K562 (cell line): ENCODE results near the gene ENPP6.

Experiments used
- BHLHE40 ChIP-seq: IDR thresholded peaks from 2 replicates; pipeline ENCODE4 v1.6.1; 2011; ENCODE audit warnings: low read length, improper control_type of control experiment
- BRF1 ChIP-seq: IDR thresholded peaks from 3 replicates; pipeline ENCODE4 v1.6.1; 2011; ENCODE audit warnings: borderline replicate concordance, mild to moderate bottlenecking; ENCODE audit not compliant: insufficient read length; ENCODE audit errors: extremely low read depth
- CBX8 ChIP-seq: fragments of 200-600 bp; sonication (generic); IDR thresholded peaks from 2 replicates; pipeline ENCODE4 v1.6.1; 2012; ENCODE audit warnings: borderline replicate concordance, mixed run types, low read depth, mild to moderate bottlenecking, moderate library complexity, mixed read lengths, low read length, control low read depth, inconsistent platforms; ENCODE audit not compliant: poor library complexity, severe bottlenecking; ENCODE audit errors: extremely low read depth
- E2F4 ChIP-seq: sonication (generic); formaldehyde crosslinking; IDR thresholded peaks from 2 replicates; pipeline ENCODE4 v1.8.0; 2022; ENCODE audit warnings: mild to moderate bottlenecking, low read depth, missing genetic modification reagents
- EP300 ChIP-seq: IDR thresholded peaks from 2 replicates; pipeline ENCODE4 v1.6.1; 2012; ENCODE audit warnings: low read length, improper control_type of control experiment
- POLR2A ChIP-seq: fragments of 450-650 bp; conservative IDR thresholded peaks from 2 replicates; pipeline ENCODE4 v1.6.1; 2016
- RAD21 ChIP-seq, 2 experiments: fragments of 250-450 bp in 1 of 2; fragments of 450-650 bp in 1 of 2; sonication (Bioruptor Pico) in 1 of 2; formaldehyde crosslinking in 1 of 2; IDR thresholded peaks in 1 of 2; conservative IDR thresholded peaks in 1 of 2; 2 replicates each; pipeline versions ENCODE4 v1.4.0 to v1.8.0; 2020 to 2022; ENCODE audit warnings: mild to moderate bottlenecking in 2 of 2, moderate library complexity in 1 of 2
- YBX1 ChIP-seq: fragments of 450-650 bp; IDR thresholded peaks from 2 replicates; pipeline ENCODE4 v1.7.1; 2016; ENCODE audit warnings: mild to moderate bottlenecking
- ZC3H11A ChIP-seq: IDR thresholded peaks from 2 replicates; pipeline ENCODE4 v1.6.1; 2012; ENCODE audit warnings: low read depth, low read length, improper control_type of control experiment
- ZNF184 ChIP-seq: sonication (generic); formaldehyde crosslinking; IDR thresholded peaks from 2 replicates; pipeline ENCODE4 v1.5.0; 2020; ENCODE audit warnings: missing genetic modification reagents
- ZNF766 ChIP-seq: fragments of 200-800 bp; sonication (Bioruptor generic); conservative IDR thresholded peaks from 2 replicates; pipeline ENCODE4 v1.6.1; 2016; ENCODE audit warnings: missing genetic modification characterization, missing compliant biosample characterization

GRCh38 chr4:184259866-184260265 lies 42.2 kb upstream of the ENPP6 start:
- TF ChIP-seq ZNF766 (CRISPR knock-in tag) = no peak
- TF ChIP-seq YBX1 = no peak
- TF ChIP-seq POLR2A = no peak
- TF ChIP-seq CBX8 = no peak
- no peak for TF ChIP-seq BHLHE40
- no peak for TF ChIP-seq ZC3H11A
- TF ChIP-seq E2F4 = no peak
- TF ChIP-seq ZNF184 = no peak
- no peak for TF ChIP-seq EP300
- TF ChIP-seq RAD21 (CRISPR knock-in tag; conservative IDR thresholded peaks at IDR 0.05 in 1 of 2, IDR thresholded peaks at IDR 0.05 in 1 of 2) = no peak
- no peak for TF ChIP-seq BRF1
